GM19023 (cell line): Measurements from ENCODE around the gene MASP2.
"Not testable (repeated sequence)": the region's sequence is repeated elsewhere in the genome, so short reads cannot be mapped to it uniquely, and the experiment has no call there.

Experiments
- ATAC-seq: cut with Tn5 transposase; IDR thresholded peaks from one replicate; pipeline ENCODE4 v1.9.1; 2021; ENCODE audit warnings: mild to moderate bottlenecking, moderate library complexity; ENCODE audit not compliant: unreplicated experiment

The MASP2 gene

GRCh38 chr1:10992004-10992403 lies 55.0 kb downstream of the MASP2 start:
- not testable (repeated sequence) for ATAC-seq

GRCh38 chr1:10990828-10991227 lies 56.2 kb downstream of the MASP2 start:
- no peak for ATAC-seq

- not testable (repeated sequence) for ATAC-seq
Observed at GRCh38 chr1:10989920-10990516, 57.0 kb downstream of the MASP2 start.

- no peak for ATAC-seq
Observed at GRCh38 chr1:10989095-10989494, 57.9 kb downstream of the MASP2 start.

GRCh38 chr1:10987840-10988417 lies 59.1 kb downstream of the MASP2 start:
- no peak for ATAC-seq

GRCh38 chr1:10986525-10986890 lies 60.5 kb downstream of the MASP2 start:
- ATAC-seq, result peak; percentile 27

GRCh38 chr1:10980841-10981727 lies 66.0 kb downstream of the MASP2 start:
- ATAC-seq, result no peak

GRCh38 chr1:10980094-10980577 lies 66.9 kb downstream of the MASP2 start:
- ATAC-seq, result no peak

GRCh38 chr1:10979483-10979920 lies 67.5 kb downstream of the MASP2 start:
- ATAC-seq, result no peak

- ATAC-seq, result no peak
Observed at GRCh38 chr1:10978719-10979118, 68.3 kb downstream of the MASP2 start.
